Stimulated activated CD8-positive, alpha-beta memory T cell treated with anti-CD3 and anti-CD28 coated beads, Interleukin-7, amount 100 ng/mL, for 24 hours (primary cell): ENCODE measurements around the gene BTBD7.
"Not testable (repeated sequence)": the region's sequence is repeated elsewhere in the genome, so short reads cannot be mapped to it uniquely, and the experiment has no call there.

ENCODE experiments used
- DNase-seq: peaks from one replicate; pipeline ENCODE4 v3.0.0-alpha.2; 2020; ENCODE audit warnings: low read depth

BTBD7 gene

GRCh38 chr14:93332853-93333630, at the start of gene BTBD7:
Gene BTBD7, minus strand, starts transcription at chr14:93333036. Its CDS starts 36,985 bp downstream, at chr14:93296051.
- DNase-seq: peak; percentile 89

GRCh38 chr14:93381644-93382043, 48.8 kb upstream of the BTBD7 start:
- DNase-seq: no peak

GRCh38 chr14:93379831-93380230, 47.0 kb upstream of the BTBD7 start:
- no peak for DNase-seq

- no peak for DNase-seq
These were observed 42.9 kb upstream of the BTBD7 start for GRCh38 chr14:93375673-93376156.

- no peak for DNase-seq
These were observed 37.0 kb upstream of the BTBD7 start for GRCh38 chr14:93369713-93370266.

GRCh38 chr14:93368996-93369712, 36.3 kb upstream of the BTBD7 start:
- no peak for DNase-seq

GRCh38 chr14:93354873-93355272, 22.0 kb upstream of the BTBD7 start:
- DNase-seq: not testable (repeated sequence)

- no peak for DNase-seq
These were observed 15.5 kb upstream of the BTBD7 start for GRCh38 chr14:93348292-93348691.

- DNase-seq: no peak
These were observed 15.0 kb upstream of the BTBD7 start for GRCh38 chr14:93347850-93348249.

GRCh38 chr14:93346926-93347721, 14.3 kb upstream of the BTBD7 start, which contains the start of gene COX8C:
Gene COX8C, plus strand, starts transcription at chr14:93347182. Its CDS starts 87 bp downstream, at chr14:93347269.
- no peak for DNase-seq

- no peak for DNase-seq
These were observed 11.0 kb upstream of the BTBD7 start for GRCh38 chr14:93343797-93344196.

- DNase-seq: no peak
These were observed 10.4 kb upstream of the BTBD7 start for GRCh38 chr14:93343266-93343665.

GRCh38 chr14:93337884-93338283, 5.0 kb upstream of the BTBD7 start:
- no peak for DNase-seq

GRCh38 chr14:93337143-93337753, 4.4 kb upstream of the BTBD7 start:
- no peak for DNase-seq

GRCh38 chr14:93333631-93334103, 831 bp upstream of the BTBD7 start:
- DNase-seq: no peak

- DNase-seq: peak; percentile 4
These were observed 411 bp downstream of the BTBD7 start for GRCh38 chr14:93332397-93332852.

GRCh38 chr14:93331728-93332396, 974 bp downstream of the BTBD7 start:
- no peak for DNase-seq

- no peak for DNase-seq
These were observed 1.7 kb downstream of the BTBD7 start for GRCh38 chr14:93331002-93331727.

GRCh38 chr14:93330609-93331000, 2.2 kb downstream of the BTBD7 start:
- DNase-seq: no peak
